OCI-LY1 (cell line): ENCODE results near the gene MYO5C.

Experiments used
- EZH2 ChIP-seq: fragments of 200-600 bp; sonication (generic), shearing (Covaris generic); IDR thresholded peaks from 2 replicates; pipeline ENCODE4 v1.8.0; 2017; ENCODE audit warnings: borderline replicate concordance, mixed run types, mild to moderate bottlenecking, antibody characterized with exemption, low read length, moderate library complexity, mixed read lengths
- TF ChIP-seq, protein P1 (sequence below): fragments of 200-600 bp; sonication (generic), shearing (Covaris generic); IDR thresholded peaks from 2 replicates; pipeline ENCODE4 v1.5.1; 2017; ENCODE audit warnings: mild to moderate bottlenecking, antibody characterized with exemption, low read length, moderate library complexity, mixed read lengths

DNA sequence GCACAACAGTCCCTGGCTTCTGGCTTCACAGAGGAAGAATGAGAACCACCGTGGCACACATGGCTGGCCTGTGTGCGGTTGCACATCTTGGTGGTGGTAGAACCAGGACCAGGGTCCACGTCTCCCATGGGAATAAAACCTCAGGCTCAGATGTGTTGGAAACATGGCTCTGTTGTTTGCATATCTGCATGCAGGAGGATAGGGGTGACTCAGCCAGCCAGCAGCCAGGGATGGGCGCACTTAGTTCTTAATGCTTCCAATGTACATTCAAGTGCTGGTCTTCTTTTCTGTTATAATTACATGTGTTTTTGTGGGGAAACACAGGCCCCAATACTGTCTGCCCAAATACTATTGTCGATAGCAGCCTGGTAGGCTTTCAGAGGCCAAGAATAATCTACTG lies 147.2 kb downstream of the MYO5C start:
- TF ChIP-seq, protein P1, sequence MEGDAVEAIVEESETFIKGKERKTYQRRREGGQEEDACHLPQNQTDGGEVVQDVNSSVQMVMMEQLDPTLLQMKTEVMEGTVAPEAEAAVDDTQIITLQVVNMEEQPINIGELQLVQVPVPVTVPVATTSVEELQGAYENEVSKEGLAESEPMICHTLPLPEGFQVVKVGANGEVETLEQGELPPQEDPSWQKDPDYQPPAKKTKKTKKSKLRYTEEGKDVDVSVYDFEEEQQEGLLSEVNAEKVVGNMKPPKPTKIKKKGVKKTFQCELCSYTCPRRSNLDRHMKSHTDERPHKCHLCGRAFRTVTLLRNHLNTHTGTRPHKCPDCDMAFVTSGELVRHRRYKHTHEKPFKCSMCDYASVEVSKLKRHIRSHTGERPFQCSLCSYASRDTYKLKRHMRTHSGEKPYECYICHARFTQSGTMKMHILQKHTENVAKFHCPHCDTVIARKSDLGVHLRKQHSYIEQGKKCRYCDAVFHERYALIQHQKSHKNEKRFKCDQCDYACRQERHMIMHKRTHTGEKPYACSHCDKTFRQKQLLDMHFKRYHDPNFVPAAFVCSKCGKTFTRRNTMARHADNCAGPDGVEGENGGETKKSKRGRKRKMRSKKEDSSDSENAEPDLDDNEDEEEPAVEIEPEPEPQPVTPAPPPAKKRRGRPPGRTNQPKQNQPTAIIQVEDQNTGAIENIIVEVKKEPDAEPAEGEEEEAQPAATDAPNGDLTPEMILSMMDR = no peak
- no peak for TF ChIP-seq EZH2
